HG03460 (cell line): Measurements from ENCODE around the gene ZNF823.
A peak's percentile ranks its signal among the peaks of the same experiment; 100 is the strongest.
"Not testable (repeated sequence)": the region's sequence is repeated elsewhere in the genome, so short reads cannot be mapped to it uniquely, and the experiment has no call there.

Experiments used
- ATAC-seq: cut with Tn5 transposase; IDR thresholded peaks from one replicate; pipeline ENCODE4 v1.9.1; 2021; ENCODE audit not compliant: unreplicated experiment

Gene ZNF823

DNA sequence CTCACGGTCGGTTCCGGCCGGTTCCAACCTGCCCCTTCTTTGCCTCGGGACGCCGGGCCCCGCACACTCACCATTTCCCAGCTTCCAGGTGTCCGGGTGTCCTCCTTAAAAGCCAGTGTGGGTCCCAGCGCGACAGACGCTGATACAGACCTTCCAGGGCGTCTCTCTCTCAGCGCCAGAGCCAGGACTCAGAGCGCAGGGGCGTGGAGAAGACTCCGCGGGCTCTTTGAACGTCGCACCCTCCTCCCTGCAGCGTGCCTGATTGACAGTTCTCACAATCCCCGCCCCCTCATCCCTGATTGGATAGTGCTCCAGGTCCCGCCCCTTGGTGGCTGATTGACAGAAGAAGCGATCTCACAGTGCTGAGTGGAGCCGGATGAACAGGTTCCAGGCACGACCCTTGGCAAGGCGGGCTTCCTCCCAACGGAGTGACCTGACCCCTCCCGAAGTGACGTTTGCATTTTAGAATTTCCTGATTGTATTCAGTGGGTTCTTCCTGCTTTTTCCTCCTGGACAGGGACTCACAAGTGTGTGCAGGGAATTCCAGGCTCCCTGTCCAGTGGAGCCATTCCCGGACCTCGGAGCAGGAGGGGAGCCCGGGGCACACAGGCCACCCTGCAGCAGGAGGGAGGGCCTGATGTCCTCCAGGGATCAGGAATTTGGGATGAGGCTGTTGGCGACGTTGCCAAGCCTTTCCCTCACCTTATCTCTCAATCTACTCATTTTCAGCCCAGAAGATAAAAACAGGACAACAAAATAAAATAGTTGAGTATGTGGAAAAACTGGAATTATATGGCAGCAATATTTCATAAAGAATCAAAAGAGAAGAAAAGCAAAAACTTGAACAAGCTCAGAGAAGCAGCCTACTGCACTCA lies at the start of gene ZNF823:
ZNF823 (minus strand) TSS at position 201 of the 875 bp plus-strand sequence; CDS start at position 74, 127 bp downstream.
- peak; percentile 84 for ATAC-seq

- ATAC-seq, result no peak
Measured at GRCh38 chr19:11787536-11787935, 48.8 kb upstream of the ZNF823 start.

DNA sequence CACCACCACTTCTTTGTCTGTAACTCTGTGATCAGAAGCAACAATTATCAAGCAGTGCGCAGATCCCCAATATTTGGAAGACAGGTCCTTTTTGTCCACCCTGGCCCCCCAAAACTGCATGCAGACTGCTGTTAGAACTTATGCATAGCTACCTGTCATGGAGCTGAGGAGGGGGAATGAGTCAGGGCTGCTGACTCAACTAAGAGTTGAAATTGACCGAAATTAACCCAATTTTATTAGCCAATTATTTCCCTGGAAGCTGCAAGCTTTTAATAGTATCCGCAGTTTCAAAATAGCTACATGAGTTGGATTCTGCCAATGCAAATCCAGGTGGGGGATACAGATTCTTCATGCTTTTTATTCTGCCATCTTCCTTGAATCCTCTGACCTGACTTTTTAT lies 45.6 kb upstream of the ZNF823 start:
- no peak for ATAC-seq

DNA sequence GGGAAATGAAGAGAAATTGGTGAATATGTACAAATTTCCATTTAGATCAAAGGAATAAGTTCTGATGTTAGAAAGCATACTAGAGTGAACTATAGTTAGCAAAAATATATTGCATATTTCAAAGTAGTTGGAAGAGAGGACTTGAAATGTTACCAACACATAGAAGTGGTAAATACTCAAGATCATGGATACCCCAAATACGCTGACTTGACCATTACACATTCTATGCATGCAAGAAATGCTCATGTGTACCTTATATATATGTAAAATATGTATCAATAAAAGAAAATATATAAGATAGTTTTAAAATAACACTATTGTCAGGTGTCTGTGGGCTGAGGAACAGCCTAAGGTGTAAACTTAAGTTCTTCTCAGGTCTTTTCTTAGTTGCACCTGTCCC lies 45.0 kb upstream of the ZNF823 start:
- ATAC-seq, result no peak

DNA sequence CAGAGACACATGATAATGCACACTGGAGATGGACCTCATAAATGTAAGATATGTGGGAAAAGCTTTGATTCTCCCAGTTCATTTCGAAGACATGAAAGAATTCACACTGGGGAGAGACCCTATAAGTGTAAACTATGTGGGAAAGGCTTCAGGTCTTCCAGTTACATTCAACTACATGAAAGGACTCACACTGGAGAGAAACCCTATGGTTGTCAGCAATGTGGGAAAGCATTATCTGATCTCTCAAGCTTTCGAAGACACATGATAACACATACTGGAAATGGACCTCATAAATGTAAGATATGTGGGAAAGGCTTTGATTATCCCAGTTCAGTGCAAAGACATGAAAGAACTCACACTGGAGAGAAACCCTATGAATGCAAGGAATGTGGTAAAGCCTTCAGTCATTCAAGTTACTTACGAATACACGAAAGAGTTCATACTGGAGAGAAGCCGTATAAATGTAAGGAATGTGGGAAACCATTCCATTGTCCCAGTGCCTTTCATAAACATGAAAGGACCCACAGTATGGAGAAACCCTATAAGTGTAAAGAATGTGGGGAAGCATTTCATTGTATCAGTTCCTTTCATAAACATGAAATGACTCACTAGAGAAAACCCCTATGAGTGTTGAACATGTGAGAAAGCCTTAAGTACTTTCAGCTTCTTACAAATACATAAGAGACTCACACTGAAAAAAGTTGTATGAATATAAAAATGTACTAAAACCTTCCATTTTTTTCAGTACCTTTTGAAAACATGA lies 42.7 kb upstream of the ZNF823 start:
- no peak for ATAC-seq

- ATAC-seq, result no peak
Measured at GRCh38 chr19:11780431-11781020, 41.8 kb upstream of the ZNF823 start.

DNA sequence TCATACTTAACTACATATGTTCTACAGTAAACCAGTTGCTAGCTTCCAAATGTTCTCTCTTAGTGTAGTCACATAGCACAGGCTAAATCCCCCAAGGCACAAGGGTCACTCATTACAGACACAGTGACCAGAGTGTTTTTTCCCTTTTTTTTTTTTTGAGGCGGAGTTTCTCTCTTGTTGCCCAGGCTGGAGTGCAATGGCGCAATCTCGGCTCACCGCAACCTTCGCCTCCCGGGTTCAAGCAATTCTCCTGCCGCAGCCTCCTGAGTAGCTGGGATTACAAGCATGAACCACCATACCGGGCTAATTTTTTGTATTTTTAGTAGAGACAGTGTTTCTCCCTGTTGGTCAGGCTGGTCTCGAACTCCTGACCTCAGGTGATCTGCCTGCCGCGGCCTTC lies 37.9 kb upstream of the ZNF823 start:
- not testable (repeated sequence) for ATAC-seq

- not testable (repeated sequence) for ATAC-seq
Measured at GRCh38 chr19:11771520-11771919, 32.8 kb upstream of the ZNF823 start.

GRCh38 chr19:11769995-11770394 lies 31.2 kb upstream of the ZNF823 start:
- no peak for ATAC-seq

GRCh38 chr19:11767633-11768133 lies 28.9 kb upstream of the ZNF823 start:
- peak; percentile 40 for ATAC-seq

- ATAC-seq, result peak; percentile 78
Measured at GRCh38 chr19:11766597-11767591, 28.1 kb upstream of the ZNF823 start, which contains the start of gene ZNF441. ZNF441 (plus strand) TSS chr19:11767000; CDS start chr19:11767194, 194 bp downstream.

GRCh38 chr19:11763611-11764010 lies 24.9 kb upstream of the ZNF823 start:
- ATAC-seq, result no peak

DNA sequence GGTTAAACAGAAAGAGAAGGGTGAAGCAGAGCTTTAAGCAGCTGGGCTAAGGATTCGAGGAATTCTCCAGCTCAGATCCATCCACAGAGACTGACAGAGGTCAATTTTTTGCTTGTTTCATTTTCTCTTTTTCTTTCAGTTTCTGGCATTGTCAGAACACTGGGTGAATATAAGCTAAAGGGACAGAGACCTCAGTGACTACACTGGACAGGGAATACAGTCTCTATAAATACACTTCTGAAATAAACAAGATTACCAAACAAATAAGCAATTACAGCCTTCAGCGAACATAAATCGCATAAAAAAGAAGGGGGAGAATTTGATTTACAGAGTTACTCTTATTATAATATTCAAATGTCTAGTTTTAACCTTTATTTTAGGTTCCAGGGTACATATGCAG lies 24.4 kb upstream of the ZNF823 start:
- no peak for ATAC-seq

- ATAC-seq, result no peak
Measured at GRCh38 chr19:11759805-11760204, 21.1 kb upstream of the ZNF823 start.

DNA sequence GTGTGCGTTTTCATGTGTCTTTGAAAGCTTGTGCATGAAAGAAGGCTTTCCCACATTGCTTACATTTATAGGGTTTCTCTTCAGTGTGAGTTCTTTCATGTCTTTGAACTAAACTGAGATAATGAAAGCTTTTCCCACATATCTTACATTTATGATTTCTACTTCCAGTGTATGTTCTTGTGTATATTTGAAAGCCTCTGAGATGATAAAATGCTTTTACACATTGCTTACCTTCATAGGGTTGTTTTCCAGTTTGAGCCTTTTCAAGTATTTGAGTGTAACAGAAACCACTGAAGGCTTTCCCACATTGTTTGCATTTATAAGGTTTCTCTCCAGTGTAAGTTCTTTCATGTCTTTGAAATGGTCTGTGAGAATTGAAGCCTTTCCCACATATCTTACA lies 18.2 kb upstream of the ZNF823 start:
- no peak for ATAC-seq

DNA sequence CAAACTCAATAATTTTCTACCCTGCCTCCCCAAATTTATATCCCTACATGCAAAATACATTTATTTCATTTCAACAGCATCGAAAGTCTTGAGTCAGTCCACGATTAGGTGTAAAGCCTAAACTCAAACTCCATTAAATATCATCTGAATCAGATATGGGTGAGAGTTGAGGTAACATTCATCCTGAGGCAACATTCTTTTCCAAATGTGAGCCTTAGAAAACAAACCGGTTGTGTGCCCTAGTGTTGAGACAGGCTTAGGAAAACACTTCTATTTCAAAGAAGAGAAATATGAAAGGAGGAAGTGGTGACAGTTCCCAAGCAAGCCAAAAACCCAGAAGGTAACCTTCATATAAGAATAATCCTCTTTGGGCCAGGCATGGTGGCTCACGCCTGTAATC lies 15.9 kb upstream of the ZNF823 start:
- ATAC-seq, result no peak

GRCh38 chr19:11752244-11752736 lies 13.5 kb upstream of the ZNF823 start:
- no peak for ATAC-seq

DNA sequence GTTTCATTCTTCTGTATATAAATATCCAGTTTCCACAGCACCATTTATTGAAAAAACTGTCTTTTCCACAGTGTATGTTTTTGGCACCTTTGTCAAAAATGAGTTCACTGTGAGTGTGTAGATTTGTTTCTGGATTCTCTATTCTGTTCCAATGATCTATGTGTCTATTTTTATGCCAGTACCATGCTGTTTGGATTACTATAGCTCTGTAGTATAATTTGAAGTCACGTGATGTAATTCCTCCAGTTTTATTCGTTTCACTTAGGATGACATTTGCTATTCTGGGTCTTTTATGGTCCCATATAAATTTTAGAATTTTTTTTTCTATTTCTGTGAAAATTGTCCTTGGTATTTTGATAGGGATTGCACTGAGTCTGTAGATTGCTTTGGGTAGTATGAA lies 11.0 kb upstream of the ZNF823 start:
- no peak for ATAC-seq

DNA sequence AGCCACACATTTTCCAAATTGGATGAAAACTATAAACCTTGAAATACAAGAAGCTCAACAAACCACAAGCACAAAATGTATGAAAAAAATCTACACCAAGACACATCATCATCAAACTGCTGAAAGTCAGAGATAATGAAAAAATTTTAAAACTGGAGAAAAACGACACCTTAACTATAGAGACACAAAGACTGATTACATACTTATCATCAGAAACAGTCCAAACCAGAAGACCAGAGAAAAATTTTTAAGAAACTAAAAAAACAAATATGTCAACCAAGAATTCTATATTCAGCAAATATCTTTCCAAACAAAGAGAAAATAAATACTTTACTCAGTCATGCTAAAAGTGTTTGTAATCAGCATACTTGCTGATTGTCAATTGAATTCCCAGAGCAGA lies 8.5 kb upstream of the ZNF823 start:
- no peak for ATAC-seq

DNA sequence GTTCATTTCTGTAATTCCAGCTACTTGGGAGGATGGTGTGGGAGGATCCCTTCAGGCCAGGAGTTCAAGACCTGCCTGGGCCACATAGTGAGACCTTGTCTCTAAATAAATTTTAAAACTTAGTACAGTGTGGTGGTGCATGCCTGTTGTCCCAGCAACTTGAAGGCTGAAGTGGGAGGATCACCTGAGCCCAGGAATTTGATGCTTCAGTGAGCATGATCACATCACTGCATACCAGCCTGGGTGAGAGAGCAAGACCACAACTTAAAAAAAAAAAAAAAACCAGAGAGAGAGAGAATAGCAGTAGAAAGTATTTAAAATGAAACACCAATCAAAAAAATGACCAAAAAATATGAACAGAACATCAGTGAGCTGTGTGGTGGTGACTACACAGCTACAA lies 7.1 kb upstream of the ZNF823 start:
- ATAC-seq, result no peak
